GM19239 (cell line): Measurements from ENCODE around the gene SPAG16.

Source experiments
- DNase-seq: peaks from one replicate; pipeline ENCODE4 v3.0.0; 2011; ENCODE audit warnings: low spot score; ENCODE audit not compliant: insufficient read length
- FAIRE-seq: peaks from 2 replicates; lab custom pipeline; 2011; peaks lifted over from hg19 to GRCh38; lab: Jason Lieb, UNC

Gene SPAG16

DNA sequence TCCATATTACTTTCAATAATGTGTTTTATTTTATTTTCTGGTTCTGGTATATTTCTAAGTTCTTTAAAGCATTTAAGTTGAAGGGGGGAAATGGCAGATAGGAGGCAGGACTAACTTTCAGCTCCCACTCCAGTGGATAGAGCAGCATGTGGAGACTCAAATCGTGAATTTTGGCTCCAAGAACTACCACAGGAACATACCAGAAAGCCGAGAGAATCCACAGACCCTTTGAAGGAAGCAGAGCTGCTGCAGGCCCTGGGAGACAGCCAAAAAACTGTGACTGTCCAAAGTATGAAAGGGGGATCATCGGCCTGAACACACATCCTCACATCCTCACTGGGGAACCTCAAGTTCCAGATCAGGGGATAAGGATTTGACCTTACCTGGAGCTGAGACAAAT, 919.0 kb downstream of the SPAG16 start:
- FAIRE-seq (no peak), DNase-seq (no peak)

DNA sequence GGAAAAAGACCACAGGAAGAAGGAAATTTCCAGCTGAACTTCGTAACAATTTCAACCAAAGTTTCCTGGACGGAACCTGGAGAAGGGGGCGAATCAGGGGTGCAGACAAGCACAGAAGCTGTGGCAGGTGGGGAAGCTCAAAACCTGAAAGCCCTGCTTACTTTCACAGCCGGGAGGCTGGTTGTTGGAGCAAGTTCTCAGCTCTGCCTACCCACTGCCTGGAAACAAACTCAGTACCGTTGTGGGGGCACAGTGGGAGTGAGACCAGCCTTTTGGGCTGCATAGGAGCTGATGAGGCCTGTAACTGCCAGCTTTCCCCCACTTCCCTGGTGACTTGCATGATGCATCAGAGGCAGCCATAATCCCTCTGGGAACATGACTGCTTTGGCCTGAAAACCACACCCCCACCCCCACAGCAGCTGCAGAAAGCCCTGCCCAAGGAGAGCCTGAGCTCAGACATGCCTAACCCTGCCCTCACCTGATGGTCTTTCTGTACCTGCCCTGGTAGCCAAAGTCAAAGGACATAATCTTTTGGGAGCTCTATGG, 919.6 kb downstream of the SPAG16 start:
- DNase-seq (no peak), FAIRE-seq (no peak)

DNA sequence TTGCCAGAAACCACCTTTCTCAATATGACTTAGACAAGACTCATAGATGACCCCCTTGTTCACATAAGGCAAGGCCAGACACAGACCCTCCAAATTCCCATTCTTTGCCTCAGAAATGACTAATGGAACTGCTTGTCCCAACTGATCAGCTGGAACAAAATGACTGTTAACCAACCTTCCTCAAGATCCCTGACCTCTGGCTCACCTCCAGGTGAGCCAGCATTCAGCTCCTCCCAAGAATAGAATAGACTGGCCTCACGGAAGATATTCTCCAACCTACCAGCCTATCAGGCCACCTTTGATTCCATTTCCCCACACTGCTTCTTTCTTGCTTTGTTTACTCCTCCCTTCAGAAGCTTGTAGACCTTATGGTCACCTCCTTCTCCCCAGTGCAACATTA, 930.8 kb downstream of the SPAG16 start:
- DNase-seq, result no peak
- FAIRE-seq, result no peak

DNA sequence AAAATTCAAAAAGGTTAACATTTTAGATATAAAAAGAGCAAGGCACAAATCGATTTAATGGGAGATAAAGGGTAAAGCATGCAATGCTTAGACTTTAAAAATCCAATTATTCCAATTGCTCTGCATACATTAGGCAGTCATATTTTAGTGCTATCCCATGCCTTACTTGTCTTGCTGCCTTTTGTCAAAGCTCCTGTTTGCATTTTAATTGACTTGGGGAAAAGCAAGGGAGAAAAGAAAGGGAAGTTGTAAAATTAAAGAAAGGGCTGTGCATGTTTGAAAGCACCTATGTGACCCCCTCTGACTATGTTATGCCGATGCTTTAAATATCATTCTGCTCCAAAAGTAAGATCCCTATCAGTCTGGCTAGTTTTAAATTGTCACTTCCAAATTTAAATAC, 932.9 kb downstream of the SPAG16 start:
- DNase-seq, result no peak
- FAIRE-seq, result no peak

DNA sequence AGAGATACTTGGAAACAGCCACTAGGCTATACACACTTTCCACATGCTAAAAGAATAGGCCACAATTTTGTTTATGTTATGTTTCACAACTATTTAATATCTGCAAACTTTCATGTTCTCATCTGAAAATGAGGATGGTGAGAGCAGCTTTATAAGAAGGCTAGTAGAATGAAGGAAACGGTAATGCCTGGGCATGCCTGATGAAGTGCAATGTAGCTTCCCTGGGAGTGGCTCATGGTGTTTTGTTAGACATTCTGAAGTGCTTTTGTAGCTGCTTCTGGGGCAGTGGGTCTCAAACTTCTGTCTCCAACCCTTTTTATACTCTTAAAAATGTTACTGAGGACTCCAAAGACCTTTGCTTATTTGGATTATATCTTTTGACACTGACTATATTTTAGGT, 933.3 kb downstream of the SPAG16 start:
- no peak for DNase-seq
- no peak for FAIRE-seq

DNA sequence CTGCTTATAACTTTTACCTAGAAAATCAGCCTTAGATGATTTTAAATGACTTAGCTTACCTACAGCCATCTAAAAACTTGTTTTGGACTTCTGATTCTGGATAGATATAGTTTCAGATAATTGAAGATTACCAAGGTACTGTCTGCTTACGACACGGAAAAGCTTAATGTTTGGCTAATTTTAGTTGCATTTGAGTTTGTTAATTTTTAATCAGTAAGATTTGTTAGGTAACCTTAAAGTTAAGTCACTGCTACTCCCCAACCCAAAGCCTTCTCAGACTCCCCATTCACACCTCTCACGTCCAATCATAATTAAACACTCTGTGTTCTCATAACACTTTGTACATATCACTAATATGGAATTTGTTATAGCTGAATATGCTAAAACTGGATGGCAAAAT, 936.0 kb downstream of the SPAG16 start:
- DNase-seq, result no peak
- no peak for FAIRE-seq

DNA sequence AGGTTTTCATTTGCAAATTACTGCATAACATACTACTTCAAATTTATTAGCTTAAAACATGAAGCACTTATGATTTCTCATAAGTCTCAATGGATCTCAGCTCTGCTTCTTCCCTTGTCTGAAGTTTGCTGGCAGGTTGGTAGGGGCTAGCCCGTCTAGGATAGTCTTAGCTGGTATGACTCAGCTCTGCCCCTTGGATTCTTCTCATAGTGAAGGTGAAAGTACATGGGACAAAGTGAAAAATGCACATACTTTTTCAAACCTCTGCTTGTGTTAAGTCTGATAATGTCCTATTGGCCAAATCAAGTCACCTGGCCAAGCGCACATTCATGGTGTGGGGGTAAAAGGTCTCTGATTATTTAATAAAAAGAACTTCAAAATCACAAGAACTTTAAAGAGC, 941.8 kb downstream of the SPAG16 start:
- FAIRE-seq (no peak), DNase-seq (no peak)

DNA sequence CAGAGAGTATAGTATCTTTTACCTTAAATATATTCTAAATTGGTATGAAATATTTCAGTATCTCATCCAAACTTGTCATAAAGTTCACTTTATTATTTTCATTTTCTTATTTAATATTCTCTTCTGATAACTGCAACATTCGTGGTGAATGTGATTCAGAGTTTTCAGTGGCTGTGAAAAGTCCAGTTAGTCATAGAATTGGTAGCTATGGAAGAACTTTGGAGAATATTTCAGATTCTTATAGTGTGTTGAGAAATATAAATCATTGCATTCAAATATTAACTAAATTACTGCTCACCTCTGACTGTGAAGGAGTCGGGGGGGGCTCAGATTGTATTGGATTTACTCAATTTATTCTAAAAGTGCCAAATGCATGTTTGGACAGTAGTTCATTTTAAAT, 948.0 kb downstream of the SPAG16 start:
- DNase-seq (no peak), FAIRE-seq (no peak)

DNA sequence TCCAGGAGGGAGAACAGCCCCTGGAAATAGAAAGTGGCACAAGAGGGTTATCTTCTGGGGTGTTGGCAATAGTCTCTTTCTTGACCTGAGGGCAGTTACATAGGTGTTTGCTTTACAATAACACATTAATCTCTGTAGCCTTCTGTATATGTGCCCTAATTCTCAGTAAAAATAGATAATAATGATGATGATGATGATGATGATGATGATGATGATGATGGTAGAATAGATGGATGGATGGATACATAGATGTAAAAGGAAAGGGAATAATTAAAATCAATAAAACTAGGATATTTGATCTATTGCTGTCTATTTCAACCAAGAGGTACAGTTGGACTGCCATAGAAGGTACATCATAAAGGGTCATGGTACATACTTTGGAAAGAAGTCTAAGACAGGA, 948.9 kb downstream of the SPAG16 start:
- no peak for DNase-seq
- no peak for FAIRE-seq

DNA sequence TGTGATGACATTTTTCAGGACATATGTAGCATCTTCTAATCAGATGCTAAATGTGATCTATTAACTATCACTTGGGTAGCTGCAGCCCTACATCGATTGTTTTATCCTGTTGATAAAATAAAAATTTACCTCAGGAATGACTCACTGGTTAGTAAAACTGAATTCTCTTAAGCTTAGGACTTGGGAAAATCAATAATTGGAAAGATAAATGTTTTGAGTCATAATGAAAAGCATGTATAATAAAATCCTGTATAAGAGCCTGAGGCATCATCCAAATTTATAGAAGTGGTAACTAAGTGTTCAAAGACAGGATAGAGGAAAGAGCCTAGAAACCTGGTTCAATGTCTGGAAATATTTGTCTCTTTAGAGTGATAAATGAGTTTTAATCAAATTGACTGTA, 958.5 kb downstream of the SPAG16 start:
- DNase-seq (no peak), FAIRE-seq (no peak)

DNA sequence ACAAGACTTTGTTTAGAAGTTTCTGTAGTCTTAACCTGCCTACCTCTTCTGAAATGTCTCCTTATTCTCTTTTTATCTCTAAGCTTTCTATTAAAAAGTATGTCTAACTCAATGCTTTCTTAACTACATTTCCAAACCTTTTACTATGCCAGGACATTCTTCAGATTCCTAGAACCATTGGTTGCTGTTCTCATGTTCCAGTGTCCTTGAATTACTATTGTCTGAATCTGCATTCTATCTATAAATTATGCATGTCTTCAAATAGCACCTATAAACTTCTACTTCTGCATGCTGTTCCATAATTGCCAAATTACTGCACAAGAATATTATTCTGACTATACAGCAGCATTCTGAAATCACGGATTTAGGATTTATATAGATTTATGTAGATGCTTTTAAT, 960.6 kb downstream of the SPAG16 start:
- no peak for FAIRE-seq

DNA sequence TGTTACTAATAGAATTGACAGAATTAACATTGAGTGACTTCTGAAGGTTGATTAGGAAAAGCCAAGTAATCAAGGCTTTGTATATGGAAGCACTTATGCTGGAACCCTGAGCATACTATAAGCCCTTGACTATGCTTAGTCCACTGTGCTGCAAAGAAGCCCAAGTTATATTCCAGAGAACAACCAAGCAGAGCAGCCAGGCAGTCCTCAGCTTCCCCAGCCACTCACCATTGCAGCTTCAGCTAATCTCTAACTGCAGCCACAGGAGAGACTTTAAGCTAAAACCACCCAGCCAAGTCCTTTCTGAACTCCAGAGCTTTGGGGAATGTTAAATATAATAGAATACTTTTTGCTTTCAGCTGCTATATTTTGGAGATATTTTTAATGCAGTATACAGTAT, 962.2 kb downstream of the SPAG16 start:
- FAIRE-seq, result no peak

More for the DNA sequence above, 960.6 kb downstream of the SPAG16 start:
- DNase-seq, result no peak

DNA sequence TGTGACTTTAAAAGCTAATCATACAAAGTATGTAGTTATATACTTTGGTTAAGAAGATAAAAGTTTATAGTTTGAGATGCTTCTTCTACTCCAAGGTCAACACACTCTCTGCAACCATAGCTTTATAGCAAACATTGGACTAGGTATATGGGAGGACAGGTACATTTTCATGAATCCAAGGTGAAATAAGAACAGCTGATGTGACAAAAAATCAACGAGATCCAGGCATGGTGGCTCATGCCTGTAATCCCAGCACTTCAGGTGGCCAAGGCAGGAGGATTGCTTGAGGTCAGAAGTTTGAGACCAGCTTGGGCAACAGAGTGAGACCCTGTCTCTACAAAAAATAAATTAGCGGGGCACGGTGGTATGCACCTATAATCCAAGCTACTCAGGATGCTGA, 963.3 kb downstream of the SPAG16 start:
- DNase-seq (no peak), FAIRE-seq (no peak)

More for the DNA sequence above, 962.2 kb downstream of the SPAG16 start:
- DNase-seq, result no peak

DNA sequence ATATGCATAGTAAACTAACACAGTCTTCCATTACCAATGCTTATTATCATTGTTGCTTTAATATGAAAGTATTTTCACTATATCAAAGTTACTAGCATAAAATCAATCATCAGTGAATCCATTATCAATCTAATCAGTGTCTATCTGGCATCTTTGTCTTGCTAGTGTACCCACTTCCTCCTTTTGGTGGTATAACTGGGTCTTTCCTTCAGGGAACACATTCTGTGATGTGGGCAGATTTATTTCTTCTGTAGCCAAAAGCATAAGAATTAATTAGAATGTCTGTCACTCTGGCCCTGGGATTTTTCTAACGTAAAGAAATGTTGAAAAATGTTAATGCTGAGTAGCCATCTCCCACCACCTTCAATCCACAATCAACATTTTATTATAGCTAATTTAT, 970.8 kb downstream of the SPAG16 start:
- DNase-seq (no peak), FAIRE-seq (no peak)

DNA sequence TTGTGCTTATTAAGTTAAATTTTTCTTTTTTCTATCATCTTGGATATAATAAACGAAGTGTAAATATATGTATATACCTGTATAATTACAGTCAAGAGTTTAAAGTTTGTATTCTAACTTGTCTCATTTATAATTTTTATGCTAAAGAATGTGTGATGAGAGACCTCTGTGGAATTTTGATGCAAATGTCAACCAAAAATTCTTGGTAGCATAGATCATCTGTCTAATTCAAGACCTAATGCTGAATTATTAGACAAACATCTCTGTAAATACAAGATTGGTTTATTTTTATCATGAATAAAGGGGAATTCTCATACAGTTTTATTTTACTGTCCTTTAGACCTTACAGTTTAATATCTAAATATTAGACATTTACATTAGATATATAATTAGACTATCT, 977.4 kb downstream of the SPAG16 start:
- FAIRE-seq (no peak), DNase-seq (no peak)

DNA sequence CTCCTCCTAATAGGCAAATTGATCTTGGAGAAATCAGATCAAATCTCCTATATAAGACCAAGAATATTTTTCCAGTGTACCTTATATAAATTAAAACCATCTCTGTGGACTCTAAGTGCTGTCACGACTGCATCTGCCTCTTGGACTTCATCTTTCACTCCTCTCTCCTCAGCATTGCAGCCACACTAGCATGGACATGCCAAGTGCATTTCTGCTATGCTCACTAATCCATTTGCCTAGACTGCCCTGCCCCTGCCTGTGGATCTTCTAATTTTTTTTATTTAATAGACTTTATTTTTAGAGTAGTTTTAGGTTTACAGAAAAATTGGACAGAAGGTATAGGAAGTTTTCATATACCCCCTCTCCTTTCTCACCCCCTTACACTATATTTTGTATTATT, 979.9 kb downstream of the SPAG16 start:
- DNase-seq (no peak), FAIRE-seq (no peak)

DNA sequence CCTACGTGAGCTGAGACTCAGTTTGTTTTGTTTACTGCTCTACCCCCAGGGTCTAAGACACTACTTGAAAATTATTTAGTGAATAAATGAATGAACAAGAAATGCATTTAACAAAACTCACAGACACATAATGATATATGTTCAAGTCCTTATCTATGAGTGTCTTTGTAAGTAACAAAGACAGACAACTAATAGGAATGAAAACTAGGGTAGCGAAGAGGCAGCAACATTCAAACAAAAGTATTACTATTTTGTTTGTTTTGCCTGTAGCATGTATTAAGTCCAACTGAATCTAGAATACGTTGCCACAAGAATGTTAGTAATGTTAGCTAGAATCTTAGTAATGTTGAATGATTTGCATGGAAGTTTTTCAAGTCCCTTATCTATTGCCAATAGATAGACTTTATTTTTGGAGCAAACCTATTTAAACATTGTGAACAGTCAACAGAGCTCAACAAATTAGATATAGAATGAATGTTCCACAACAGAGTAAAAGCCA, 981.8 kb downstream of the SPAG16 start:
- no peak for DNase-seq
- FAIRE-seq, result no peak

DNA sequence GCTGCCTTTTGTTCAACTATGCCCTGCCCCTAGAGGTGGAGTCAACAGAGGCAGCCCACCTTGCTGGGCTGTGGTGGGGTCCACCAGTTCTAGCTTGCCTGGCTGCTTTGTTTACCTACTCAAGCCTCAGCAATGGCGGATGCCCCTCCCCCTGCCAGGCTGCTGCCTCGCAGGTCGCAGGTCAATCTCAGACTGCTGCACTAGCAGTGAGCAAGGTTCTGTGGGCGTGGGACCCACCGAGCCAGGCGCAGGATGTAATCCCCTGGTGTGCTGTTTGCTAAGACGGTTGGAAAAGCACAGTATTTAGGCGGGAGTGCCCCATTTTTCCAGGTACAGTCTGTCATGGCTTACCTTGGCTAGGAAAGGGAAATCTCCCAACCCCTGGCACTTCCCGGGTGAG, 993.6 kb downstream of the SPAG16 start:
- no peak for FAIRE-seq
- DNase-seq, result no peak

DNA sequence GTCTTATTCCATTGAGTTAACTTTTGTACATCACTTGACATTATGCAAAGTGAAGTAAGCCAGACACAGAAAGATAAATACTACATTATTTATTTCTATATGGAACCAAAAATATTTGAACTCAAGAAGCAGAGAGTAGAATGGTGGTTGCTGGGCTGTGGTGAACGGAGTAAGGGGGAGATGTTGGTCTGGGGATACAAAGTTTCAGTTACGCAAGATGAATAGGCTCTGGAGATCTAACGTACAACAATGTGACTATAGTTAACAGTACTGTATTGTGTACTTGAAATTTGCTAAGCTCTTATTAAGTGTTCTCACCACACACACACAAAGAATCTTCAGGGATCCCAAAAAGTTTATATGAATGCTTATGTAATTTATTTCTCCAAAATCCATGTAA, 1001.7 kb downstream of the SPAG16 start:
- no peak for DNase-seq
- no peak for FAIRE-seq

DNA sequence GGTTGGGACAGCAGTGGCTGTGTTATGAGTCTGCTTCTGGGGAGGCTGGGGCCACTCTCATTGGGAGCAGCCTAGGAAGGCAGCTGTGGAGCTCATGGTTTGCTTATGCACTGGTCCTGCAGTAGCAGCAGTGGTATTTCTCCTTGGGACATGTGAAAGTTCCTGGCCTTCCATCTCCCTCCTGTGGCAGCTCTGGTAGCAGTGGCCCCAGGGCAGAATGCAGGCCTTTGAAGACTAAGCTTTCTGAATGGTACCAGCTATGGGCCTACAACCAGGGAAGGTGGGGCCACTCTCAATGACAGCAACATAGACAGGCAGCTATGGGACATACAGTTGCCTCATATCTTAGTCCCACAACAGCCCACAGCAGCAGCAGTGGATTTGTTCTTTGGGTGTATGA, 1009.3 kb downstream of the SPAG16 start:
- DNase-seq (no peak), FAIRE-seq (no peak)

DNA sequence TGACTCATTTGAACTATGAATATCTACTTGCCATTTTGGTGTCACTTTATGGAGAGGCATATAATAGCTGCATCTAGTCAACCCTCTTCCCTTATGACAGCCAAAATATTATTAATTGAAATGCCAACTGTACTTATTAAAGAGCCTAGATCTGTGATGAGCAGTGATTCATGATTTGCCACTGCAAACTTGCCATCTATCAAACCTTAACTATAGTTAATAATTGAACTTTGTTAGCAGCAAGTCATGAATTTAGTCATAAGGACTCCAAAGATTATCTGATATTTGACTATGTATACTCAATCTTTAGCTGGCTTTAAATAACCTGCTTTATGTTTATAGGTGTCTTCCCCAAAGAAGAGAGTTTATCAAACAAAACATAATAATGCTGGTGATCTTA, 1010.2 kb downstream of the SPAG16 start:
- no peak for FAIRE-seq

DNA sequence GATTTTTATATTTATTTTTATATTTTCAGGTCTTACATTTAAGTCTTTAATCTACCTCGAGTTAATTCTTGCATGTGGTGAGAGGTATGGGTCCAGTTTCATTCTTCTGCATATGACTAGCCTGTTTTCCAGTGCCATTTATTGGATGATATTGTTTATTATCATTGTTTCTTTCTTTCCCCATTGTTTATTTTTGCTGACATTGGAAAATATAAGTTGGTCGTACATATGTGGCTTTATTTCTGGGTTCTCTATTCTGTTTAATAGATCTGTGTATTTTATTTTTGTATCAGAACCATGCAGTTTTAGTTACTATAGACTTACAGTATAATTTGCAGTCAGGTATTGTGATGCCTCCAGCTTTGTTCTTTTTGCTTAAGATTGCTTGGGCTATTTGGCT, 1013.2 kb downstream of the SPAG16 start:
- FAIRE-seq (no peak), DNase-seq (no peak)

More for the DNA sequence above, 1010.2 kb downstream of the SPAG16 start:
- no peak for DNase-seq

DNA sequence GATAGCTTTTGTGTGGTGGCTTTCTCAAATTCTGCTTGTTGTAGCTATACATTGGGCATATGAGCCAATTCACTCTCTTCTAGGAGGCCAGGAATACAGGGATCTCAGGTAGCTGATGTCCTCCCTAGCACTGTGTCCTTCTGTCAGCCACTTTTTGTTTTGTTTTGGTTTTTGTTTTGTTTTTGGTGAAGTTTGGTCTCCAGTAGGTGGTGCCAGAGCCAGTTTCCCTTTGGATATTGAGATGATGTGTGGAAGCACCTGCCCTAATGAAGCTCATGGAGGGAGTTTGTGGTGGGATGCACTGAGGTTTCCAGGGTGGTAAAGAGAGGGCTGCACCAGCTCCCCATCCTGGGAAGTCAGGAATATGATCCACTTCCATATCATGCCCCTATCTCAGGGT, 1026.1 kb downstream of the SPAG16 start:
- FAIRE-seq (no peak), DNase-seq (no peak)
